IPS DF 6.9 (cell line): Measurements from ENCODE around the gene PXK.
"Not testable (repeated sequence)": the region's sequence is repeated elsewhere in the genome, so short reads cannot be mapped to it uniquely, and the experiment has no call there.

Experiments used
- DNase-seq: peaks from one replicate; pipeline ENCODE4 v3.0.0-alpha.2; 2013; ENCODE audit warnings: low read depth, low spot score
- H3K27ac ChIP-seq: one replicate; pipeline ENCODE4 v1.5.1; 2013; ENCODE audit warnings: low read length, control low read depth
- H3K27me3 ChIP-seq: 2 replicates; pipeline ENCODE4 v1.6.1; 2013; ENCODE audit warnings: mild to moderate bottlenecking, low read length; ENCODE audit not compliant: control insufficient read depth, insufficient read depth
- H3K36me3 ChIP-seq: 2 replicates; pipeline ENCODE4 v1.6.1; 2013; ENCODE audit warnings: low read length; ENCODE audit not compliant: control insufficient read depth, insufficient read depth
- H3K4me1 ChIP-seq: 2 replicates; pipeline ENCODE4 v1.6.1; 2013; ENCODE audit warnings: low read length; ENCODE audit not compliant: control insufficient read depth, insufficient read depth
- H3K4me3 ChIP-seq: 2 replicates; pipeline ENCODE4 v1.5.1; 2013; ENCODE audit warnings: mild to moderate bottlenecking, low read length
- H3K9me3 ChIP-seq: 2 replicates; pipeline ENCODE4 v1.6.1; 2013; ENCODE audit warnings: low read length, inconsistent platforms; ENCODE audit not compliant: control insufficient read depth, insufficient read depth
- WGBS: extraction: QIAGEN DNeasy Blood & Tissue Kit; methylation state at CpG from one replicate; pipeline ENCODE4 v1.1.7; 2013; ENCODE audit warnings: mixed read lengths, missing lambda C conversion rate; ENCODE audit not compliant: insufficient read length, insufficient coverage; 5-methylcytosine and 5-hydroxymethylcytosine counted together

Gene PXK

GRCh38 chr3:58332575-58333188, at the start of gene PXK:
Gene PXK, plus strand, starts transcription at chr3:58332892. Its CDS starts 97 bp downstream, at chr3:58332989.
- no CpG with 5 or more reads among the region's 79 CpGs for WGBS
- Histone ChIP-seq H3K27me3 (no peaks in the 10 kb centered on the region), H3K4me1 (no peaks in the 10 kb centered on the region), H3K4me3 (peak within 1 kb of the TSS; percentile 69), H3K9me3 (no peaks in the 10 kb centered on the region), H3K36me3 (no peaks in the 10 kb centered on the region), H3K27ac (no peak within 1 kb of the TSS)
- DNase-seq, result no peak

- WGBS, result no CpG with 5 or more reads among the region's 7 CpGs
- no peaks in the 10 kb centered on the region for H3K4me1 ChIP-seq
- H3K27me3 ChIP-seq, result no peaks in the 10 kb centered on the region
- no peaks in the 10 kb centered on the region for H3K36me3 ChIP-seq
- H3K27ac ChIP-seq, result no peak overlapping the region
- H3K4me3 ChIP-seq, result no peak overlapping the region
- H3K9me3 ChIP-seq, result no peaks in the 10 kb centered on the region
- no peak for DNase-seq
These were observed 47.4 kb upstream of the PXK start for GRCh38 chr3:58285334-58285733.

GRCh38 chr3:58287354-58287753, 45.3 kb upstream of the PXK start:
- H3K27ac ChIP-seq, result no peak overlapping the region

GRCh38 chr3:58288011-58288728, 44.5 kb upstream of the PXK start:
- Histone ChIP-seq H3K27ac (no peak overlapping the region), H3K4me1 (no peaks in the 10 kb centered on the region), H3K9me3 (no peaks in the 10 kb centered on the region), H3K27me3 (no peaks in the 10 kb centered on the region), H3K4me3 (no peak overlapping the region), H3K36me3 (no peaks in the 10 kb centered on the region)
- no CpG with 5 or more reads among the region's 4 CpGs for WGBS
- no peak for DNase-seq

More at GRCh38 chr3:58287354-58287753, 45.3 kb upstream of the PXK start:
- H3K36me3 ChIP-seq, result no peaks in the 10 kb centered on the region
- no peaks in the 10 kb centered on the region for H3K4me1 ChIP-seq
- whole genome bisulfite sequencing, result no CpG with 5 or more reads among the region's 6 CpGs
- no peak overlapping the region for H3K4me3 ChIP-seq
- H3K27me3 ChIP-seq, result no peaks in the 10 kb centered on the region
- no peaks in the 10 kb centered on the region for H3K9me3 ChIP-seq
- no peak for DNase-seq

GRCh38 chr3:58288964-58289613, 43.6 kb upstream of the PXK start:
- H3K9me3 ChIP-seq, DNase-seq, H3K4me3 ChIP-seq, H3K27me3 ChIP-seq, H3K4me1 ChIP-seq, H3K27ac ChIP-seq, H3K36me3 ChIP-seq: not testable (repeated sequence)
- WGBS, result no CpG with 5 or more reads among the region's 4 CpGs

- H3K4me1 ChIP-seq, H3K36me3 ChIP-seq, H3K27ac ChIP-seq, H3K4me3 ChIP-seq, H3K9me3 ChIP-seq, H3K27me3 ChIP-seq, DNase-seq: not testable (repeated sequence)
- whole genome bisulfite sequencing, result no CpG with 5 or more reads among the region's 33 CpGs
These were observed 42.2 kb upstream of the PXK start for GRCh38 chr3:58290446-58290845.

GRCh38 chr3:58291671-58292338, 40.9 kb upstream of the PXK start:
- WGBS, result no CpG with 5 or more reads among the region's 9 CpGs
- Histone ChIP-seq H3K4me1 (no peaks in the 10 kb centered on the region), H3K36me3 (no peaks in the 10 kb centered on the region)

GRCh38 chr3:58292866-58293265, 39.8 kb upstream of the PXK start:
- WGBS, result no CpG with 5 or more reads among the region's 10 CpGs
- no peaks in the 10 kb centered on the region for H3K27me3 ChIP-seq

More at GRCh38 chr3:58291671-58292338, 40.9 kb upstream of the PXK start:
- Histone ChIP-seq H3K9me3 (no peaks in the 10 kb centered on the region), H3K27me3 (no peaks in the 10 kb centered on the region), H3K4me3 (no peak overlapping the region), H3K27ac (no peak overlapping the region)
- DNase-seq, result no peak

GRCh38 chr3:58293516-58293915, 39.2 kb upstream of the PXK start:
- no peak for DNase-seq
- Histone ChIP-seq H3K36me3 (no peaks in the 10 kb centered on the region), H3K9me3 (no peaks in the 10 kb centered on the region), H3K27ac (no peak overlapping the region), H3K4me1 (no peaks in the 10 kb centered on the region), H3K4me3 (no peak overlapping the region), H3K27me3 (no peaks in the 10 kb centered on the region)
- no CpG with 5 or more reads among the region's 9 CpGs for WGBS

More at GRCh38 chr3:58292866-58293265, 39.8 kb upstream of the PXK start:
- no peaks in the 10 kb centered on the region for H3K9me3 ChIP-seq
- H3K36me3 ChIP-seq, result no peaks in the 10 kb centered on the region
- no peaks in the 10 kb centered on the region for H3K4me1 ChIP-seq
- no peak for DNase-seq
- no peak overlapping the region for H3K4me3 ChIP-seq
- no peak overlapping the region for H3K27ac ChIP-seq

GRCh38 chr3:58296269-58296668, 36.4 kb upstream of the PXK start:
- no CpG with 5 or more reads among the region's 5 CpGs for WGBS
- H3K27ac ChIP-seq, result no peak overlapping the region
- no peaks in the 10 kb centered on the region for H3K36me3 ChIP-seq

More at GRCh38 chr3:58296269-58296668, 36.4 kb upstream of the PXK start:
- Histone ChIP-seq H3K4me3 (no peak overlapping the region), H3K4me1 (peaks cover 2% of the 10 kb centered on the region), H3K9me3 (no peaks in the 10 kb centered on the region), H3K27me3 (no peaks in the 10 kb centered on the region)
- DNase-seq, result no peak
